ACC112 (cell line): ENCODE results near the gene BRAT1.

Experiments
- H2AFZ ChIP-seq: fragments of 200-600 bp; sonication (generic); one replicate; pipeline ENCODE4 v1.6.0; 2017; ENCODE audit warnings: antibody characterized with exemption, low read length; ENCODE audit not compliant: unreplicated experiment
- H3K27ac ChIP-seq: fragments of 200-600 bp; sonication (generic); 2 replicates; pipeline ENCODE4 v1.5.1; 2014; ENCODE audit warnings: low read depth, mild to moderate bottlenecking, antibody characterized with exemption, low read length, moderate library complexity
- H3K27me3 ChIP-seq: fragments of 200-600 bp; sonication (generic); 2 replicates; pipeline ENCODE4 v1.6.1; 2014; ENCODE audit warnings: mild to moderate bottlenecking, antibody characterized with exemption, low read length, moderate library complexity, mixed read lengths; ENCODE audit not compliant: insufficient read depth
- H3K36me3 ChIP-seq: fragments of 200-600 bp; sonication (generic); 2 replicates; pipeline ENCODE4 v1.6.1; 2016; ENCODE audit warnings: mild to moderate bottlenecking, antibody characterized with exemption, low read length, moderate library complexity, mixed read lengths; ENCODE audit not compliant: insufficient read depth
- H3K4me1 ChIP-seq: fragments of 200-600 bp; sonication (generic); one replicate; pipeline ENCODE4 v1.6.1; 2016; ENCODE audit warnings: low read length, mixed read lengths; ENCODE audit not compliant: insufficient read depth, unreplicated experiment, control insufficient read depth
- H3K4me3 ChIP-seq: fragments of 200-600 bp; sonication (generic); 2 replicates; pipeline ENCODE4 v1.5.1; 2014; ENCODE audit warnings: mild to moderate bottlenecking, low read depth, low read length
- H3K79me2 ChIP-seq: fragments of 200-600 bp; sonication (generic); one replicate; pipeline ENCODE4 v1.6.0; 2016; ENCODE audit warnings: low read length; ENCODE audit not compliant: control insufficient read depth, unreplicated experiment, insufficient read depth

BRAT1 gene

DNA sequence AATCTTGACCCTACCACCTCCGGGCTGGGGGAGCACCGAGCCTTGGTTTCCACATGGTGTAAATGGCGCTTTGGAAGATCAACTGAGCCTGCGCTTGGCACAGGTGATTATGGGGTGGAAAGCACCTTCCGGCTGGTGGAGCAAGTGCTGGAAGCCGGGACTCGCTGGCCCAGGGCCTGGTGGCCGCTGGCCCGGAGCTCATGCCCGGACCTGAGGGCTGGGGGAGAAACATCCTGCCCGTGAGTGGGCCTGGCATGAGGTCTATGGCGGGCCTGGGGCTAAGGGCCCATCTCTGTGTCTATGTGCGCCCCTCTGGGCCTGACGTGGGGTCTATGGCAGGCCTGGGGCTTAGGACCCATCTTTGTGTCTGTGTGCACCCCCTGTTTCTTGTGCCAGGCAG is 49.9 kb downstream of the BRAT1 start:
- Histone ChIP-seq H2AFZ (no peak overlapping the region), H3K79me2 (no peaks in the 10 kb centered on the region), H3K4me3 (no peak overlapping the region), H3K36me3 (no peaks in the 10 kb centered on the region), H3K27ac (no peak overlapping the region), H3K4me1 (peaks cover 8% of the 10 kb centered on the region), H3K27me3 (no peaks in the 10 kb centered on the region)

DNA sequence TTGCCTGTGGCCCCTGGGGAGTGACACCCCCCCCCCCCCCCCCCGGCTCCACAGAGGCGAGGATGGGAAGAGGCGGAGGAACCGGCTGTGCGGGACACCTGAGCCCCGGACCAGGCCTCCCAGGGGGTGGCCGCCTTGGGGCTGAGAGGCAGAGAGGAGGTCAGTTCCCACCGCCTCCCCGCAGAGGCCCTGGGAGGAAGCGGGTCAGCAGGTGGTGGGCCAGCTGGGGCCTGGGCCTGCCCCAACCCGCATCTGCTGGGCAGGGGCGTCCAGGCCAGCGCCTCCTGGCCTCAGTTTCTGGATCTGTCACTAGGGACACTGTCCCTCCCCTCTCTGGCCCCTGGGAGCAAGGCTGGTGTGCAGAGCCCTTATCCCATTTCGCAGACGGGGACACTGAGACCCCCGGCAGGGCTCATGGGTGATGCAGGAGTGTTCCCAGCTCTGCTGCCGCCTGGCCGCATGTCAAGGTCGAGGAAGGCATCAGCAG is 50.4 kb downstream of the BRAT1 start:
- Histone ChIP-seq H3K27me3 (no peaks in the 10 kb centered on the region), H3K27ac (no peak overlapping the region), H3K4me1 (peaks cover 8% of the 10 kb centered on the region), H2AFZ (no peak overlapping the region), H3K79me2 (no peaks in the 10 kb centered on the region), H3K36me3 (no peaks in the 10 kb centered on the region), H3K4me3 (no peak overlapping the region)

DNA sequence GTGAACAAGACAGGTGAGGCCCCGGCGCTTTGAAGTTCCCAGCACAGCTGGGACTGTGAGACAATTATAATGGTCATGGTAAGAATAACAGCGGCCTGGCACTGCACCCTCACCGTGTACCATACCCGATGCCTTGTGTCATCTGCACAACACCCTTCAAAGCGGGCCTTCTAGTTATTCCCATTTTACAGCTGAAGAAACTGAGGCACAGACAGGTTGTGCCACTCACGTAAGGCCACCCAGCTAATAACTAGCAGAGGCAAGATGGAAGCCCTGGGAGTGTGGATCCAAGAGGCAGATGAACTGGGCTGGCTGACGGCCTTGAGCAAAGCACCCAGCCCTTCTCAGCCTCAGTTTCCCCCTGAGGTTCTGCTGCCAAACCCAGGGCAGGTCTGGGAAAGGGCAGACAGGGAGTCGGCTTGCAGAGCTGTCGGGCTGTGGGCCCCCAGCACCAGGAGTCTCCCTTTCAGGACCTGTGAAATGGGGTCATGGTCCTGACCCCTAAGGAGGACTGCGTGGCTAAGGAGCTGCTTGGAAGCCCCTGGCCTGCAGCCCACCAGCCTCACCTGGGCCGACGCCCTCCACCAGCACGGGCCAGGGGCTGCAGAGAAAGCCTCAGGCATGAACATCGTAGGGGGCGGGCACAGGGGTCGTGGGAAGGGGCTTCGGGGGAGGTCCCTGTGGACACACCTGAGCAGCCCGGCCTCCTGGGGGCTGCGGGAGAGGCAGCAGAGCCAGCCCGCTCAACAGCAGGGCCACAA is 51.0 kb downstream of the BRAT1 start:
- H3K4me3 ChIP-seq = no peak overlapping the region
- no peak overlapping the region for H3K27ac ChIP-seq
- H3K36me3 ChIP-seq = no peaks in the 10 kb centered on the region
- no peak overlapping the region for H2AFZ ChIP-seq
- no peaks in the 10 kb centered on the region for H3K27me3 ChIP-seq
- no peaks in the 10 kb centered on the region for H3K79me2 ChIP-seq
- peaks cover 8% of the 10 kb centered on the region for H3K4me1 ChIP-seq

DNA sequence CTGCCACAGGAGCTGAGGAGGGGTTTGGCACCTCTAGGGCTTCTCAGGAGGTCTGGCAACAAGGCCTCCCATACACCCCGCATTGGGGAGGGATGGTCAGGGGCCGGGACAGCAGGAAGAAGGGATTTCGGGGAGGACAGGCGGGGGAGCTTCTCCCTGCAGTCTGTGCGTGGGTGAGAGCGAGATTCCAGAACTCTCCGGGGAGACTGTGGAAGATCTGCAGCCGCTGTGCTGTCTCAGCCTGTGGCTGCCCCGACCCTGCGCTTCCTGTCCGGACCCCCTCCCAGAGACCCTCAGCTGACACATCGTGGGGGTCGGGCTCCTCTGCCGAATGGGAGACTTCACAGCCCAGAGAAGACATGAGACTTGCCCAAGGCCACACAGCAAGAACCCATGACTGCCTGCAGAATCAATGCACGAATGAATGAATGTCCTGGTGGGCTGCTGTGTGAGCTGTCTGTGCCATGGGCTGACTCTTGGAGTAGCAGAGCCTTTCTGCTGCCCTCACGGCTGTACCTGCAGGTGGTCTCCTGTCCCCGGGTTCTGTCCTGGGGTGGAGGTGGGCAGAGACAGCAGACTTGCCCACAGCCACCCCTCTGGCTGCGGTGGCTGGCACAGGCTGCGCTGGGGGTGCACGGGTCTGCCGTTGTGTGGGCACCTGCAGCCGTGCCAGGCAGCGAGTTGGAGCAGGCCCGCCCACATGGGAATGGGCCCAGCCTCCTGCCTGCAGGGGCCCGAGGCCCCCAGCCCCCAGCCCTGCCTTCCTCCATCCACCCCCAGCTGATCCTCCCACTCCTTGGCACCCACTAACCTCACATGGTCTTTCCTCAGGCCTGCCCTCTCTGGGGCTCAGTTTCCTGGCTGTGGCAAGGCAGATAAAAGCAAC is 52.0 kb downstream of the BRAT1 start:
- no peak overlapping the region for H2AFZ ChIP-seq
- peaks cover 8% of the 10 kb centered on the region for H3K4me1 ChIP-seq
- no peak overlapping the region for H3K4me3 ChIP-seq
- H3K27ac ChIP-seq = no peak overlapping the region
- no peaks in the 10 kb centered on the region for H3K36me3 ChIP-seq
- no peaks in the 10 kb centered on the region for H3K27me3 ChIP-seq
- H3K79me2 ChIP-seq = no peaks in the 10 kb centered on the region

DNA sequence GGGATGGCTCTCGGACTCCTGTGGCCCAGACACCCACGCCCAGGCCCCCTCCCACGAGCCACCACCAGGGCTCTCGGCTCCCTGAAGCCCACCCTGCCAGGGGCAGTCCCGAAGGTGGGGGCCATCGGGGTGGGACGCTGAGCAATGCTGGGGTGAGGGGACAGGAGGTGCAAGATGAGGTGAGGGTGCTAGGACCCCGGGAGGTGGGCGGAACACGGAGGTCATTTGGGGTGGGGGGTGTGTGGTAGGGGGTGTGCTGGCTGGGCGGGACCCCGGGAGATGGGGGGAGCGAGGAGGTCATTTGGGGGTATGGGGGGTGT is 52.7 kb downstream of the BRAT1 start:
- Histone ChIP-seq H3K27me3 (no peaks in the 10 kb centered on the region), H3K27ac (no peak overlapping the region), H3K36me3 (no peaks in the 10 kb centered on the region), H3K79me2 (no peaks in the 10 kb centered on the region), H3K4me1 (peaks cover 8% of the 10 kb centered on the region), H2AFZ (no peak overlapping the region), H3K4me3 (no peak overlapping the region)

DNA sequence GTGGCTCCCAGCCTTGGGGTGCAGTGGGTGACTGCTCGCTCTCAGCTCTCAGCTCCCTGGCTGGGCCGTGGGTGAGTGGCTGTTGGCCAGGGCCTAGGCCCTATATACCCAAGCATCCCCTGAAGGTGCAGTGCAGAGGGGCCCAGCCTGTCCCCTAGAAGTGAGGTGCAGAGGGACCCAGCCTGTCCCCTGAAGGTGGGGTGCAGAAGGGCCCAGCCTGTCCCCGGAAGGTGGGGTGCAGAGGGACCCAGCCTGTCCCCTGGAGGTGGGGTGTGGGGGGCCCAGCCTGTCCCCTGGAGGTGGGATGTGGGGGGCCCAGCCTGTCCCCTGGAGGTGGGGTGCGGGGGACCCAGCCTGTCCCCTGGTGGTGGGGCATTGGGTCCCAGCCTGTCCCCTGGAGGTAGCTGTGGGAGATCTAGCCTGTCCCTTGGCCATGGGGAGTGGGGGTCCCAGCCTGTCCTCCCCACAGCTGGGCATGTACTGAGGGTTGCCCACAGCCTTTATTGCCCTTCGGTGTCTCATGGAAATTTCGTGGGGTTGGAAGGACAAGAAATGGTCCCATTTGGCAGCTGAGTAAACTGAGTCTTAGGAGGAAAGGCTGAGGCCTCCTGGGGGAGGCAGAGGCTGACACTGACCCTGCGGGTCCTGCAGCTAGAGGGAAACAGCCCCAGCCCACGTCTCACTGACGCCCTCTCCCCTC is 53.2 kb downstream of the BRAT1 start:
- H2AFZ ChIP-seq = no peak overlapping the region
- H3K27me3 ChIP-seq = no peaks in the 10 kb centered on the region
- H3K36me3 ChIP-seq = no peaks in the 10 kb centered on the region
- peaks cover 8% of the 10 kb centered on the region for H3K4me1 ChIP-seq
- H3K79me2 ChIP-seq = no peaks in the 10 kb centered on the region
- no peak overlapping the region for H3K4me3 ChIP-seq
- no peak overlapping the region for H3K27ac ChIP-seq

DNA sequence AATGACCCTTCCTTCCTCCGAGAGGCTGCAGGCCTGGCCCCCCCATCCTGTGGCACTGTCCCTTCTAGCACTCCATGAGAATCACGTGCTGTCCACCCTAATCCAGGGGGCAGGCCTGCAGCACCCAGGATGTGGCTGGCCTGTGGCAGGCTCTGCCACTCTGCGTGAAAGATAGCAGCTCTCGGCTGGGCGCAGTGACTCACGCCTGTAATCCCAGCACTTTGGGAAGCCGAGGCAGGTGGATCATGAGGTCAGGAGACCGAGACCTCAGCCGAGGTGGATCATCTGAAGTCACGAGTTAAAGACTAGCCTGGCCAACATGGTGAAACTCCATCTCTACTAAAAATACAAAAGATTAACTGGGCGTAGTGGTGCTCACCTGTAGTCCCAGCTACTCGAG is 54.6 kb downstream of the BRAT1 start:
- H3K79me2 ChIP-seq = no peaks in the 10 kb centered on the region
- no peak overlapping the region for H2AFZ ChIP-seq
- H3K36me3 ChIP-seq = no peaks in the 10 kb centered on the region
- no peaks in the 10 kb centered on the region for H3K27me3 ChIP-seq
- peaks cover 8% of the 10 kb centered on the region for H3K4me1 ChIP-seq
- H3K27ac ChIP-seq = no peak overlapping the region
- H3K4me3 ChIP-seq = no peak overlapping the region

DNA sequence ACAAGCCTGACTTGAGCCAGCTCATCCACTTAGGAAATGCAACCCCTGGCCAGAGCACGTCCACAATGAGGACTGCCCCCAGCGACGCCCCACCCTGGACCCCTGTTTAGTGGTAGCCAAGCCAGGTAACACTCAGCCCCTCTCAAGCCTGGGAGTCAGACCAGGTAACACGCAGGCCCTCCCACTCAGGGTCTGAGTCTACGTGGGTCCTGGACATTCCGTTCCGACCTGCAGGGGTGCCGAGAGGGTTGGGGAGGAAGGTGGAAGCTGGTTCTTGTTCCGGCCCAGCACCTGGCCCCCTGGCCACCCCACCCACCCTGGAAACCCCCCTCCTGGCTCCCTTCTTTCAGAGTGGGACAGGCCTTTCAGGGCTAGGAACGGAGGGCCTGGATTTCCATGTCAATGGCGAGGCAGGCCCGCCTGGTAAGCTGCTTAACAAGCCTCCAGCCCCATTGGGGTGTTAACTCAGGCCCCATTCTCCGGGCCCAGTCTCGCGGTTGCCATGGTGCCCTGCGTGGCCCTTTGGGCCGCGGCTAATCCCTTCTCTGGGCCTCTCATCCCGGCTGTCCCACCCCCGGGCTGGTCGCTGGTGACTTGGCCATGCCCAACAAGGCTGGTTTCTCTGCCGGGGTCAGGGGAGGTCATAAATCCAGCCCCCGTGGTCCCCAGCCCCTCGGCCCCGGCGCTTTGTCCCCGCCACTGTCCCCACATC is 55.4 kb downstream of the BRAT1 start:
- peaks cover 8% of the 10 kb centered on the region for H3K4me1 ChIP-seq
- no peak overlapping the region for H3K4me3 ChIP-seq
- H2AFZ ChIP-seq = no peak overlapping the region
- no peaks in the 10 kb centered on the region for H3K79me2 ChIP-seq
- no peak overlapping the region for H3K27ac ChIP-seq
- H3K36me3 ChIP-seq = no peaks in the 10 kb centered on the region
- H3K27me3 ChIP-seq = no peaks in the 10 kb centered on the region

DNA sequence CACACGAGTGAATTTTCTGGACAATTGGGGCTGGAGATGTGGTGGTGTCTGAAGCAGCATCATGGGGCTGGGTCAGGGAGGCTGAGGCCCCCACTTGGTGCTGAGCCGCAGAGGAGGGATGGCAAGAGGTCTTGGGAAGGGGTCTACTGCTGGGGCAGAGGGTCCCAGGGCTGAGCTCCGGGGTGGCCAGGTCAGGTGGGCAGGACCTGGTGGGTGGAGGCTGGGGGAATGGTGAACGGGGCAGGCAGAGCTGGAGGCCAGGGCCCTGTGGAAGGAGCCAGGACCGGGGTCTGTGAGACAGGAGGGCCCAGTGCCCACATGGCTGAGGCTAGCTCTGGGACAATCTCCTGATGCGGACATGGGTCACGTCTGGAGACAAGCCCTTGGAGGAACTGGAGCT is 56.1 kb downstream of the BRAT1 start:
- H3K36me3 ChIP-seq = no peaks in the 10 kb centered on the region
- H2AFZ ChIP-seq = no peak overlapping the region
- H3K27me3 ChIP-seq = no peaks in the 10 kb centered on the region
- H3K4me1 ChIP-seq = peaks cover 8% of the 10 kb centered on the region
- no peaks in the 10 kb centered on the region for H3K79me2 ChIP-seq
- H3K27ac ChIP-seq = no peak overlapping the region
- H3K4me3 ChIP-seq = no peak overlapping the region

DNA sequence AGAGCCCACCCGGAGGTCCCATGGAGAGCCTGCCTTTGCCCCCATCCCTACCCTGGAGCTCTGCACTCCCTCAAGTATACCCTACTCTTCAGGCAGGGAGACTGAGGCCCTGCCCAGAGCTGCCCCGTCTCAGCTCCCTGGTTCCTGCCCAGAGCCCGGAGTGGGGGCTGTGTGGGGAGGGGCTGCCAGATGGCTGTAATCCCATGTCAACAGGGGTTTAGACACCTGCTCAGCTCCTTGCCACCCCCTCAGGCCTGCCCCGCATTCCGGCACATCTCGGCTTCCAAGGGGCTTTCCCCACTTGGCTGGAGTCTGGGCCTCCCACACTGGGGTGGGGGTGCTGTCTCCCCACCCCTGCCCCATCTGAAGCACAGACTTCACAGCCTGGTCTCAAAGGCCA is 56.6 kb downstream of the BRAT1 start:
- Histone ChIP-seq H3K27ac (no peak overlapping the region), H3K79me2 (no peaks in the 10 kb centered on the region), H3K4me1 (peaks cover 10% of the 10 kb centered on the region), H3K27me3 (no peaks in the 10 kb centered on the region), H3K4me3 (no peak overlapping the region), H2AFZ (no peak overlapping the region), H3K36me3 (no peaks in the 10 kb centered on the region)
